ENCODE measurements around the gene HSD17B3. TPM values are rescaled to one million over a fixed set of nuclear protein-coding genes. Genes with fewer than 3 reads are reported as not detected.

HSD17B3 gene
- 1 to 10 TPM in 3 of 4 donors, not detected in 1; 2.0 to 6.0 (median 2.2) TPM for total RNA-seq

DNA sequence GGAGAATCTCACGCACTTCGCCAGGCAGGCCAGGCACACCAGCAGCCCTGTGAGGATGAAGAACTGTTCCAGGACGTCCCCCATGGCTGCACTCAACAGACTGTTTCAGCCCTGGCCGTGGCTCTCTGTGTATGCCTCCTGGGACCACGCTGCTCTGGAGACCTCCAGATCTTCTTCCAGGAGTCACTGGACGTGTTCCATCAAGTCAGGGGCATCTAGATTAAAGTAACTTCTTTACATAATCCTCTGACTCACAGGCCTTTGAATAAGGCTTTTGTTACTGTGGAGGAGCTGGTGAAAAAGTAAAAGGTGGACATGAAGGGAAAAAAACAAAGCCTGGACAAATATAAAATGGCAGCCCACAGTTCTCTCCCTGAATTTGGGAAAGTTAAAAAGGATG, at the start of gene HSD17B3:
TSS of gene HSD17B3 (minus strand) at position 156 of the 400 bp plus-strand sequence. CDS start at position 84, 72 bp downstream.
- no peak for DNase-seq
- TF ChIP-seq CTCF (IDR thresholded peaks at IDR 0.05), result no peak
- no peak for TF ChIP-seq POLR2A (IDR thresholded peaks at IDR 0.05)
- intact Hi-C loops (cut with DNase I), result no loop called here
- Histone ChIP-seq H3K9me3 (no peaks in the 10 kb centered on the region), H3K4me1 (peaks cover 3 to 9% of the 10 kb centered on the region in 2 donors), H3K4me3 (replicated peaks in 1 of 3) (no peak within 1 kb of the TSS), H3K36me3 (no peaks in the 10 kb centered on the region), H3K27ac (no peak within 1 kb of the TSS), H3K27me3 (no peaks in the 10 kb centered on the region)
- WGBS, 2 donors, result 82 to 88% methylated on average over 6 of the region's 6 CpGs

DNA sequence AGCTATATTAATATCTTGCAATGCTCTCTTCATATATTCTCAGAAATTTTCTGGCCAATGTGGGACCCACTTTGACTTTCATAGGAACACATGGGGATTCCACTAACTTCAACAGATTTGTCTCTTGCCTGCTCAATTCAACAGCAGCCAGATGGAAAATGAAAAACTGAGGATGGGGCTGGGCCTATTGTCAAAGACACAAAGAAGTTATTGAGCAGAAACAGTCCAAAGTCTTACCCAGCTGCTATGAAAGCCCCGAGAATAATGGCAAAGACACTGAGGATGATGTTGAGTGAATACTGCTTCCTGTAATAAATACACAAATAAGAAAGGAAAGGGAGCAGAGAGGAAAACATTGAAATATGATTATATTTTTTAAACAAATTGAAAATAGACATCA, 48.9 kb upstream of the HSD17B3 start:
- H3K27ac ChIP-seq, result no peak overlapping the region

DNA sequence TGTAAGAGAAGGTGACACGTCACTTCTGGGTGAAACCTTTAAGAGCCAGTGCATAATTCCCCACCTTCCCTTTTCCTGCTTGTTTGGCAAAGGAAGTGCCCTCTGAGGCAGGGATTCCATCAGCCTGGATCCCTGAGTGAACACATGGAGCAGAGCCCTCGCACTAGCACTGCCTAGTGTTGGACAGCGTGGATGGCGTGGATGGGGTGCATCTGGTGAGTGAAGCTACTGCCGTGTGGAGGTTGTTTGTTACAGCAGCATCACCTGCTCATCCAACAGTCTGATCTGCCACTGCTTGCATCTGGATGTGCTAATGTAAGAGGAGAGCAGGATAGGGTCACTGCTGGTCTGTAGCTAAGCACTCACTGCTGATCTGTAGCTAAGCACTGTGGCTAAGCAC, 46.3 kb upstream of the HSD17B3 start:
- intact Hi-C loops (cut with DNase I), result no loop called here
- Histone ChIP-seq H3K4me1 (peaks cover 0 to 11% of the 10 kb centered on the region in 2 donors), H3K27ac (no peak overlapping the region), H3K9me3 (no peaks in the 10 kb centered on the region), H3K27me3 (no peaks in the 10 kb centered on the region), H3K4me3 (replicated peaks in 1 of 3) (no peak overlapping the region), H3K36me3 (no peaks in the 10 kb centered on the region)
- no peak for DNase-seq
- 96 to 97% methylated on average over 5 of the region's 5 CpGs for WGBS, 2 donors
- TF ChIP-seq CTCF (IDR thresholded peaks at IDR 0.05) (no peak), POLR2A (IDR thresholded peaks at IDR 0.05) (no peak)

More for the DNA sequence above, 48.9 kb upstream of the HSD17B3 start:
- Histone ChIP-seq H3K9me3 (no peaks in the 10 kb centered on the region), H3K27me3 (no peaks in the 10 kb centered on the region), H3K4me3 (replicated peaks in 1 of 3) (no peak overlapping the region), H3K36me3 (peaks cover 0 to 2% of the 10 kb centered on the region in 2 donors), H3K4me1 (no peaks in the 10 kb centered on the region)
- DNase-seq, result no peak
- WGBS, 2 donors, result 89 to 91% methylated on average over 1 of the region's 1 CpG
- TF ChIP-seq POLR2A (IDR thresholded peaks at IDR 0.05) (no peak), CTCF (IDR thresholded peaks at IDR 0.05) (no peak)
- intact Hi-C loops (cut with DNase I), result no loop called here

DNA sequence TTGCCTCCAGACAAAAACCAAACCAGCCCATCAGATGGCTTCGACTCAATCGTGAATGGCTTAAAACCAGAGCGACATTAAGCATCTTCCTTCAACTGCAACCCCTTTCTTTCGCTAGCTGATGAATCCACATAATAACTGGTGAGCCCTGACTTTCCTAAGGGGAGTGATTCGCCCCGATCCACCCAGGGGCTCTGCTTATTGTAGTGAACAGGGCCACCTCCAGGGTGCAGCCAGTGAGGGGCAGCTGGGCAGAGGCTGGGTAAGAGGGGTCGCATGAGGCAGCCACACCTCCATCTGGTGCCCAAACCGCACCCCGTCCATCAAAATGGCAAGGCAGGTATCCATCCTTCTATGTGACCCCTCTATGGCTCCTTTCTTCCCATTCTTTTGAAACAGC, 43.6 kb upstream of the HSD17B3 start:
- no peak for DNase-seq
- no peaks in the 10 kb centered on the region for H3K36me3 ChIP-seq
- no peak for TF ChIP-seq CTCF (IDR thresholded peaks at IDR 0.05)
- no peak for TF ChIP-seq POLR2A (IDR thresholded peaks at IDR 0.05)
- no peaks in the 10 kb centered on the region for H3K27me3 ChIP-seq
- intact Hi-C loops (cut with DNase I), result no loop called here
- H3K4me1 ChIP-seq, result peaks cover 0 to 11% of the 10 kb centered on the region in 2 donors
- H3K4me3 ChIP-seq (replicated peaks in 1 of 3), result no peak overlapping the region
- H3K9me3 ChIP-seq, result no peaks in the 10 kb centered on the region
- no peak overlapping the region for H3K27ac ChIP-seq
- 90 to 92% methylated on average over 9 of the region's 9 CpGs for WGBS, 2 donors

DNA sequence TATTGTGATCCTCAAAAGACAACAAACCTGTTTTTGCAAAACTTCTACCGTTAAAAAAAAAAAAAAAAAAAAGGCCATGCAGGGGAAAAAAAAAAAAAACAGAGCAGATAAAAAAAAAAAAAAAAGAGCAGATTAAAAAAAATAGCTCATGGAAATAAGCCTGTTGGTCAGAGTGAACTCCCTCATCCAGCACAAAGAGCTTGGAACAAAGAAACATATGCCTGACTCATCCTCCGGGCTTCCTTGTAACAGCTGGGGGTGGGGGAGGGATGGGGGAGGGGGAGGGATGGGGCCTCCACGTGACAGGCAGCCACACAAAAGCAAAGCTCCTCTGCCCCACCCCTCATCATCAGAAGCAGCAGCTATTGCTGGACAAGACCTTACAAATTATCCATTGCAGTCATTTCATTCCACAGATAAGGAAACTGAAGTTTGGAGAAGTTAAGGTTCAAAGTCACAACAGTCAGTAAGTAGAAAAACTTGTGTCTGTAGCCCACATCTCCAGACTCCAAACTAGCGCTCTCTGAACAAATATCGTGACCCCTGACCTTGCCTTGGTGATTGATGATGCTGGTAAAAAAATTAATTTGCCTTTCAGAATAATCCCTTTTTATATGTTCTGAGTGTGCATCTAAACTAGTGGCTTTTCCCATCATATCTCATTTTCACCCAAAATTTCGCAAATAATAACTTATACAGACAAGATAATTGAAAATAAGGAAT, 42.6 kb upstream of the HSD17B3 start:
- WGBS, 2 donors, result 45 to 47% methylated on average over 6 of the region's 6 CpGs
- TF ChIP-seq CTCF (IDR thresholded peaks at IDR 0.05) (no peak), POLR2A (IDR thresholded peaks at IDR 0.05) (no peak)
- Histone ChIP-seq H3K4me3 (replicated peaks in 1 of 3) (no peak overlapping the region), H3K27ac (peak overlapping the region in 2 of 3 donors; percentile 7 to 40), H3K36me3 (no peaks in the 10 kb centered on the region), H3K4me1 (peaks cover 0 to 11% of the 10 kb centered on the region in 2 donors), H3K27me3 (no peaks in the 10 kb centered on the region), H3K9me3 (no peaks in the 10 kb centered on the region)
- DNase-seq, result peak; percentile 25 to 39
- intact Hi-C loops (cut with DNase I), result no loop called here

Data from thyroid gland (tissue), 4 donors.